ENCODE results near the gene SCARB1.

The SCARB1 gene

DNA sequence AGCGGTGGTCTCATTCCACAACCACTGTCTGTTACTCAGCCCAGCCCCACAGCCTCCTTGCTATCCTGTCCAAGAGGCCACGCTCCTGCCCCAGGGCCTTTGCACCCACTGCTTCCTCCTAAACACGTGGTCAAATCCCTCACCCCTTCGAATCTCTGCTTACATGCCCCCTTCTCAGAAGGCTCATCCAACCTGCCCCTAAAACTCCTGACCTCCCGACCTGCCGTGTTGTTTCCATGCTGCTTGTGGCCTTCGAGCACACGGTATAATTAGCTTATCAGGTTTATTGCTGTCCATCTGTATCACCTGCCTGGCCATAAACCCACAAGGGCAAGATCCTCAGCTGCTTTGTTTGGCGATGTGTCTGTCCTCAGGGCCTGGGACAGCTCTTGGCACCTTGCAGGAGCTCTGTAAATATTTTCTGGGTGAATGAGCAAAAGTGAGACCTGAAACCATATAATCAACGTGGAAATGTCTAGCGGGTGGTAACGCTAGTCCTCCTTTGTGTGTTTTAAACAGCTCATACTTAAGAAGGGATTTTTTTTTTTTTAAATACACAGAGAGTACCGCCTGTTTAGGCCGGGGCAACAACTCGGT is 36.0 kb downstream of the SCARB1 start:
- Mint-ChIP-seq H3K36me3 (no peaks in the 10 kb centered on the region), H3K9me3 (no peaks in the 10 kb centered on the region), H3K4me1 (no peaks in the 10 kb centered on the region), H3K27ac (no peak overlapping the region), H3K4me3 (no peak overlapping the region), H3K27me3 (no peaks in the 10 kb centered on the region)

DNA sequence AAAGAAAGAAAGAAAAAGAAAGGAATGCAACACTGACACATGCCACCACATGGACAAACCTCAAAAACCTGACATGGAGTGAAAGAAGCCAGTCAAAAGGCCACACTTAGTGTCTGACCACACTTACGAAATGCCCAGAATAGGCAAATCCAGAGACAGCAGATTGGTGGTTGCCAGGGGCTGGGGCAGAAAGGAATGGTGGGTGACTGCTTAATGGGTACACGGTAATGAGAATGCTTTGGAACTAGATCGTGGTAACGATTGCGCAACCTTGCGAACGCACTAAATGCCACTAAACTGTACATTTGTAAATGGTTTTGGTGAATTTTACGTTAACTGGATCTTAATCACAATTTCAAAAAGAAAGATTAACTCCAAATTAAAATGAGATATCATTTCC is 39.5 kb downstream of the SCARB1 start:
- Mint-ChIP-seq H3K4me1 (no peaks in the 10 kb centered on the region), H3K4me3 (no peak overlapping the region), H3K27me3 (no peaks in the 10 kb centered on the region)

DNA sequence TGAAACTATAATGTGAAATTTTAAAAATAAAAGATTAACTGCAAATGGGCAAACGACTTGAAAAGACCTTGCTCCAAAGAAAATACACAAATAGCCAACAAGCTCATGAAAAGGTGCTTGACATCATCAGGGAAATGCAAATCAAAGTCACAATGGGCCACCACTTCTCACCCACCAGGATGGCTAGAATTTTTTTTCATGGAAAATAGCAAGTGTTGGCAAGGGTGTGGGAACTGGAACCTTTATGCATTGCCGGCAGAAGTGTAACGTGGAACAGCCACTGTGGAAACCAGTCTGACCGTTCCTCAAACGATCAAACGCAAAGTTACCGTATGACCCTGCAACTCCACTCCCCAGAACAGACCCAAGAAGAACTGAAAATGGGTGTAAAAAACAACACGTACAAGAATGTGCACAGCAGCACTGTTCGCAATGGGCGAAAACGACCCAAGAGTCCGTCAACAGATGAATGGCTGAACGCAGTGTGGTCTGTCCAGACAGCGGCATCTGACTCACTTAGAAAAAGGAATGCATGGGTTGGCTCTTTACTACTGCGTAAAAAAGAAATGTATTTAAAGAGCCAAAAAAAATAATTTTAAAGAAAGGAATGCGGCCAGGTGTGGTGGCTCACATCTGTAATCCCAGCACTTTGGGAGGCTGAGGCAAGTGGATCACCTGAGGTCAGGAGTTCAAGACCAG is 40.2 kb downstream of the SCARB1 start:
- Mint-ChIP-seq H3K27me3 (no peaks in the 10 kb centered on the region), H3K27ac (no peak overlapping the region), H3K4me3 (no peak overlapping the region), H3K4me1 (no peaks in the 10 kb centered on the region), H3K36me3 (no peaks in the 10 kb centered on the region), H3K9me3 (no peaks in the 10 kb centered on the region)

More for the DNA sequence above, 39.5 kb downstream of the SCARB1 start:
- H3K27ac Mint-ChIP-seq: no peak overlapping the region
- H3K36me3 Mint-ChIP-seq: no peaks in the 10 kb centered on the region
- no peaks in the 10 kb centered on the region for H3K9me3 Mint-ChIP-seq

DNA sequence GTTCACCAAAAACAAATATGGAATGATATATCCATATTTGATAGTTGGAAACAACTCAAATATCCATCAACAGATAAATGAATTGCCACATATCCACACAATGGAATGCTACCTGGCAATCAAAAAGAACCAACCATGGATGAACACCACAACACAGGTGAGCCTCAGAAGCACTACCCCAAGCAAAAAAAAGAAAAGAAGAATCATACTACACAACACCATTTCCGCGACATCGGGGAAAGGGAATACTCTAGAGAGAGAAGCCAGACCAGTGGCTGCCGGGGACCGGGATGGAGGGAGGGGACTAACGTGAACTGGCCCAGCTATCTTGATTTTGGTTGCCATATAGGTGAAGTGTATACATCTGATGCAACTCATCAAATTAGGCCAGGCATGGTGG is 41.4 kb downstream of the SCARB1 start:
- H3K4me3 Mint-ChIP-seq: no peak overlapping the region
- H3K27ac Mint-ChIP-seq: no peak overlapping the region
- H3K36me3 Mint-ChIP-seq: no peaks in the 10 kb centered on the region
- H3K27me3 Mint-ChIP-seq: no peaks in the 10 kb centered on the region
- H3K4me1 Mint-ChIP-seq: no peaks in the 10 kb centered on the region
- H3K9me3 Mint-ChIP-seq: no peaks in the 10 kb centered on the region

DNA sequence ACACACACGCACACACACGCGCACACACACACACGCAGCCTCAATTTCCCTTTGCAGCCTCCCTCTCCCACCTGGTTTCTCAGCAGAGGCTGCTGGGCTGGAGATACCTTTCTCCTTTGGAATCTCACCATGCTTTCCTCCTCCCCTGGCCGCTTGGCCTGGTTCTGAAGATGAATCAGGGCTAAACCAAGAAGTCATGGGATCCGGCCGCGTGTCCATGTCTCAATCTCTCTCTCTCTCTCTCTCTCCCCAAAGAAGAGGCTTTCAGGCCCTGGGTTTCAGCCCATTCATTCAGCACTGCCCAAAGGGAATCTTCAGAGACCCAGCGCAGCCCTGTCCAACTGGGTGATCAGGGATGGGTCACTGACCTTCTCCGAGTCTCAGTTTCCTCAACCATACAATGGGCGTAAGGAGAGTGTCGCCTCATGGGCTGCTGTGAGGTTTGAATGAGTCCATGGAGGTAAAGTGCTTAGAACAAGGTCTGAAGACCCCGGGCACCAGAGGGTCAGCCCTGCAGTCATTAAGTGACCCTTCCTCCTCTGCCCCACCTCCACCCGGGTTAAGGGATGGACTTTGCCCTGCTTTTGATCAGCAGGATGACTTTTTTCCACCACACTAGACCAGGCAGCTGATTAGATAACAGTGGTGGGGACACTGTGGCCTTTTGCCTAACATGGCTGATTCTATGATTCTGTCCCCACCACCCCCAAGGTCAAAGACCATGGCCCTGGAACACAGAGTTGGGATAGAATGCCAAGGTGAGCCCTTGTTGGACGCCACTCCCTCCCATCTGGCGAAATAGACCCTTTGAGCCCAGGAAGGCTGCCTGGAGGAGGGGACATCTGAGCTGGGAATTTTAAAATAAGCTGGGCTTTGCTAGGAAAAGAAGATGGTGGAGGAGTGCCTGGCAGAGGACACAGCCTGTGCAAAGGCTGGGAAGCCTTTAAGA is 42.1 kb downstream of the SCARB1 start:
- Mint-ChIP-seq H3K4me3 (no peak overlapping the region), H3K36me3 (no peaks in the 10 kb centered on the region), H3K9me3 (no peaks in the 10 kb centered on the region), H3K4me1 (no peaks in the 10 kb centered on the region), H3K27me3 (no peaks in the 10 kb centered on the region), H3K27ac (no peak overlapping the region)

DNA sequence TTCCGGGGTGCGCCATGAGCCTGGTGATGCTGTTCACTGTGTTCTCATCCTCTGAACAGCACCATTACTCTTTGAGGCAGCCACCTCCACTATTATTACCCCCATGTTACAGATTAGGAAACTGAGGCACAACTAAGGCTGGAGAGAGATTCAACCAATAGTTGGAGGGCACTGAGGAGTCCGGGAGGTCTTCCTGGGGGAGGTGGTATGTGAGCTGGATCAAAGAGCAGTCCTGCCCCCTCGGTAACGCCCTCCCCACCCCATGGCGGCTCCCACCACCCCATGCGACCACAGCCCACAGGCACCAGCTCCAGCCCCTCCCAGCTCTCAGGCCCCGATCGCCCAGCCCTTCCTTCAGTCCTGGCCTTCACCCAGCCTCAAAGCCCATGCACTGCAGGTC is 43.5 kb downstream of the SCARB1 start:
- Mint-ChIP-seq H3K4me1 (no peaks in the 10 kb centered on the region), H3K27ac (no peak overlapping the region), H3K4me3 (no peak overlapping the region), H3K9me3 (no peaks in the 10 kb centered on the region), H3K27me3 (no peaks in the 10 kb centered on the region), H3K36me3 (no peaks in the 10 kb centered on the region)

DNA sequence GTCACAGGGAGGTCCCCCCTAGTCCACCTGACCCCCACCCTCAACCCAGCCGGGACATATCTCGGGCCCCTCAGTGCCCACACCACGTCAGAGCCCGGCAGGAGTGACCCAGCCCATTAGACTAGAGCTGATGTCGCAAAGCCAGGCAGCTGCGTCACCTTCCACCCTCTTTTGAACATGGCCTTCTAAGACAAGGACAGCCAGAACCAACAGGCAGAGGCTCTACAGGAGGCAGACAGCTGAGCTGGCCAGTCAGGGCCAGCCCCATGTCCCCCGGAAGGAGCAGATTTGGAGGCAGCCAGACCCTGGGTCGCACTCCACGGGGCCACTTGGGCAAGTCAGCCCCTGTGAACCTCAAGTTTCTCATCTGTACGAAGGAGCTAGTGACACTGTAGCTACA is 44.1 kb downstream of the SCARB1 start:
- Mint-ChIP-seq H3K4me1 (no peaks in the 10 kb centered on the region), H3K36me3 (no peaks in the 10 kb centered on the region), H3K9me3 (no peaks in the 10 kb centered on the region), H3K27me3 (no peaks in the 10 kb centered on the region), H3K27ac (no peak overlapping the region), H3K4me3 (no peak overlapping the region)

DNA sequence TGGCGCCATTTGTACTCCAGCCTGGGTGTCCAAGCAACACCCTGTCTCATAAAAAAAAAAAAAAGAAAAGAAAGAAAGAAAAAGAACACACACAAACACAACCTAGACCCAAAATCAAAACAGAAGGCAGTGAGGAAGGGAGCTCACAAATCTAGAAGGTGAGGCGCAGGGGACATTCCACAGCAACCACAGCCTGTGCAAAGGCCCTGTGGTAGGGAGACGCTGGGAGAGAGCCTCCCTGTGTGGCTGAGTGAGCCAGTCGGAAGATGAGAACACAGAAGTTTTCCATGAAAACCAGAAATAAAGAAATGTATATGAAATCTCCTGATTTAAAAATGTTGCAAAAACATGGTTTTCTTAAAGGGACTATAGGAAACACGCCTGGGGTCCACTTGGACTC is 44.6 kb downstream of the SCARB1 start:
- Mint-ChIP-seq H3K27ac (no peak overlapping the region), H3K27me3 (no peaks in the 10 kb centered on the region), H3K4me1 (no peaks in the 10 kb centered on the region), H3K36me3 (no peaks in the 10 kb centered on the region), H3K9me3 (no peaks in the 10 kb centered on the region), H3K4me3 (no peak overlapping the region)

DNA sequence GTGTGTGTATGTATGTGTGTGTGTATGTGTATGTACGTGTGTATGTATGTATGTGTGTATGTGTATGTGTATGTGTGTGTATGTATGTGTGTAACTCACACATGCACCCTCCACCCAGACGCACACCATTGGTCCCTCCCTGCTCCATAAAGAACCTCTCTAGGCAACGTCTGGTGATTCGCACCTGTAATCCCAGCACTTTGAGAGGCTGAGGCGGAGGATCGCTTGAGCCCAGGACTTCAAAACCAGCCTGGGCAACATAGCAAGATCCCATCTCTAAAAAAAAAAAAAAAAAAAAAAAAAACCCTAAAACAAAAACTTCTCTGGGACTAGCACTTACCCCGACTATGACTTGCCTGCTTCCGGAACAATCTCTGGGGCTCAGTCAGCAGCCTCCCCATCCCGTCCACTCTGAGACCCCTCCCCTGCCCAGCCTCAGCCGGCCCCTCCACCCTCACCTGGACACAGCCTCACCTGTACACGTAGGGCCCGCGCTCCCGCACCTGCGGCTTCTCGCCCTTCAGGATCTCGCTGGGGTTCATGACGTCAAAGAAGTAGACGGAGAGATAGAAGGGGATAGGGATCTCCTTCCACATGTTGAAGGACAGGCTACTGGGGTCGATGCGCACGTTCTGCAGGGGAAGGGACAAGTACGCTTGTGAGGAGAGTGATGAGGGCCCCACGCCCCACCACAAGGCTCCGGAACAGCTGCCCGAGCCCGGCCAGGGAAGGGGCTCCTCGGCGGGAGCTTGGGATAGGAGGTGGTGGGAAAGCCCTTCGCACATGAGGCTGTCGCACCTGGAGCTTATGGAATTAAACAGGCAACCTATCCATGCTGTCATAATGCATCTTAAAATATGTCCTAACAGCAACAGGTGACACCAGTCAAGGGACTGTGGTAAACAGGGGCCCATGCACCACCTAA is 46.3 kb downstream of the SCARB1 start:
- no peak overlapping the region for H3K27ac Mint-ChIP-seq
- no peaks in the 10 kb centered on the region for H3K4me1 Mint-ChIP-seq
- peaks cover 4% of the 10 kb centered on the region for H3K36me3 Mint-ChIP-seq

DNA sequence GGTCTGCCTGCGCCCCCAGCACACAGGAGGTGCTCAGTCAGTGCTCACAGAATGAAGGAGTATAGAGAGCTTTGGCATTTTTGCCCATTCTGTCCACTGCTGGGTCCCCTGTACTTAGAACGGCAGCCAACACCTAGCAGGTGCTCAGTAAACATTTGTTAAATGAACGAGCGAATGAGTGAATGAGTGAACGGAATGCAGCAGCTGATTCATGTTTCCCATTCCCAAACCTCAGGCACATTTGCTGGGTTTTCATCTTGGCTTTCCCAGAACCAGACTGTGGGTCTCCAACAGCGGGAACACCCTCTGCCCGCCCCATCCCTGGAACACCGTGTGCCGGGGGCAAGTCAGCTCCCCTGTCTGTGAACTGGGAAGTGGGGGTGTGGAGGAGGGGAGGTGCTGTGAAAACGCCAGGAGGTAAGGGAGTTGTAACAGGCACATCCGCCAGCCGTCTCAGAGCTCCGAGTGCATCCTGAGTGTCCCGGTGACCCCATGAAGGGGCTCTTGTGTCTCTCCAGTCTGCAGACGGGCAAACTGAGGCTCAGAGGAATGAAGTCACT is 47.3 kb downstream of the SCARB1 start:
- Mint-ChIP-seq H3K27ac (no peak overlapping the region), H3K27me3 (no peaks in the 10 kb centered on the region), H3K36me3 (peaks cover 4% of the 10 kb centered on the region), H3K4me3 (no peak overlapping the region), H3K9me3 (no peaks in the 10 kb centered on the region), H3K4me1 (no peaks in the 10 kb centered on the region)

More for the DNA sequence above, 46.3 kb downstream of the SCARB1 start:
- Mint-ChIP-seq H3K4me3 (no peak overlapping the region), H3K27me3 (no peaks in the 10 kb centered on the region), H3K9me3 (no peaks in the 10 kb centered on the region)

DNA sequence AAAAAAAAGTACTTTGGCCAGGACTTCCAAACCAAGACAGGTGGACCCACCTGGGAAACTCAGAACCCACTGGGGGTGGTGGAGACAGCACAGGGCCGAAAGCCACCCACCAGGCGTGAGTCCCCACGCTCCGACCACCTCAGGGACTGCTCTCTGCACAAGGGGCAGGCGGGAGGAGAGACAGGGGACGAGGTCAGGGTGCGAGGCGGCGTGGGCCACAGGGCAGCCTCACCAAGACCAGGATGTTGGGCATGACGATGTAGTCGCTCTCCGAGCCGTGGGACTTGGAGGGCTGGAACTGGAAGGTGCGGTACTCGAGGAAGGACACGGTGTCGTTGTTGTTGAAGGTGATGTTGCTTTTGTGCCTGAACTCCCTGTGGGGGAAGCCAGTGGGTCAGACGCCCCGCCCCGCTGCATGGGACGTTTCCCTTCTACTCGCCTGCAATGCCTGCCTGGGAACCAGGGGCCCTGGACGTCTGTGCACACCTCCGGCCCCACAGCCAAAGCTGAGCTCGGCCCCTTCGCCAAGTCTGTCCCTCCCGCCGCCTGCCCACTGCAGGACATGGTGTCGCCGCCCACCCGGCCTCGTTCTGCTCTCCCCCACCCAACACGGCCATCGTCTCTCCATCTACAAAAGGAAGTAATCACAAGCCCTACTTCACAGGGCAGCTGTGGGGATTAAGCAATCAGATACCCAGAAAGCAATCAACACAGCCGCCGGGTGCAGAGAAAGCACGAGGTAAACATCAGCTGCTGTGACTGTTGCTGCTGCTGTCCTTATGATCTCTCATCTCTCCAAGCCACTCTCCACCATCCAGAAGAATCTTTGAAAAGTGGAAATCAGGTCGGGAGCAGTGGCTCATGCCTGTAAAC is 48.7 kb downstream of the SCARB1 start:
- Mint-ChIP-seq H3K9me3 (no peaks in the 10 kb centered on the region), H3K4me1 (no peaks in the 10 kb centered on the region), H3K27ac (no peak overlapping the region), H3K27me3 (no peaks in the 10 kb centered on the region), H3K4me3 (no peak overlapping the region), H3K36me3 (peaks cover 4% of the 10 kb centered on the region)

DNA sequence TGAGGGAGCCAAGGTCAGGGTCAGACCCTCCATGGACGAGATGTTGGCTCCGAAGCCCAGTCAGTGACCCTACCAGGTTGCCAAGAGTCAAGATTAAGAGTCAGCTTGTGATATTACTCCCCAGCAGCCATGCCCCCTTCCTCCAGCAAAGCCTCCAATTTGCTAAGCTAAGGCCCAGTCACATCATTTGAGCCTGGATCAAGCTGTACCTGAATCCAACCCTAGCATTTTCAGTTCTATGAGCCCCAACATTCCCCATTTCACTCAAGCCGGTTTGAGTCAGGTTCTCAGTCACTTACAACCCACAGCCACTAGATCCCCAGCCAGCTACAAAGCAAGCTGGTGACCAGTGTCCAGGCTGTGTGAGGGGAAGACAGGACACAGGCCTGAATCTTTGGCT is 49.9 kb downstream of the SCARB1 start:
- Mint-ChIP-seq H3K9me3 (no peaks in the 10 kb centered on the region), H3K27me3 (no peaks in the 10 kb centered on the region), H3K27ac (no peak overlapping the region), H3K4me3 (no peak overlapping the region), H3K4me1 (no peaks in the 10 kb centered on the region), H3K36me3 (peaks cover 4% of the 10 kb centered on the region)

DNA sequence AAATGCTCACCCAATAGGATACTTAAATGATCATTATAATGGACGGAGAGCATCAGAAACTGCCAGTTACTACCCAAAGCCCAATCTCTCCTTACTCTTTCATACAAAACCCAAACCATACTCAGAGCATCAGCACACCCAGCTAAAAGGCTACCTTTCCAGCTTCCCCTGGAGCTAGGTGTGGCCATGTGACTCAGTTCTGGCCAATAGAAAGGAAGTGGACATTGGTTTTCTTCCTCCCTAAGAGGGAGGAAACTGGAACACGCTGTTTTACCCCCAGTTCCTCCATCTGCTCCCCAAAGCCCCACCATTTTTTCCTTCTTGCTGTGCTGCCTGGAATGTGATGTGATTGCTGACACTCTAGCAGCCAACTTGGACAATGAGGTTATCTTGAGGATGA is 50.7 kb downstream of the SCARB1 start:
- Mint-ChIP-seq H3K27me3 (no peaks in the 10 kb centered on the region), H3K4me1 (no peaks in the 10 kb centered on the region), H3K9me3 (no peaks in the 10 kb centered on the region), H3K36me3 (peaks cover 4% of the 10 kb centered on the region), H3K4me3 (no peak overlapping the region), H3K27ac (no peak overlapping the region)

DNA sequence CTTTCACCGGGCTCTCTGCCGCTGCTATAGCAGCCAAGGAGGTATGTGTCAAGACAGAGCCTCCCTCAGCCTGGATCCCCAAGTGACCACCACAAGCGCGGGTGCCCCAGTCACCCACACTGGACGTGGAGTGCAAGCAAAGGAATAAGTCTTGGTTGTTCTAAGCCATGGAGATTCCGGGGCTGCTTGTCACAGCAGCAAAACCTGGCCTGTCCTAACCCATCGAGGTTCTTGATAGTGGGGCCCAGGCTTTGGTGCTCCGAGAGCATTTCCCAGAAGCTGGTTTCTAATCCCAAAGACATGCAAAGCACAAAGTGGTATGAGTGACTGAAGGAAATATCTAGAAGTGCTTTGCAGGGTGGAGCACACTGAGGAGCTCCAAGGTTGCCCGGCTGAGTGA is 51.3 kb downstream of the SCARB1 start:
- Mint-ChIP-seq H3K36me3 (peaks cover 4% of the 10 kb centered on the region), H3K9me3 (no peaks in the 10 kb centered on the region), H3K27me3 (no peaks in the 10 kb centered on the region), H3K4me1 (no peaks in the 10 kb centered on the region), H3K27ac (no peak overlapping the region), H3K4me3 (no peak overlapping the region)
